A549 treated with RU486 at 1 μM for 4 hours (cell line): ENCODE results near the gene DIP2B. TPM values are rescaled to one million over a fixed set of nuclear protein-coding genes. Genes with fewer than 3 reads are reported as not detected.

Experiments used
- total RNA-seq: library from RNA; stranded (reverse); fragments of 200-300 nt; extraction: Qiagen RNA extraction; gene quantifications from 5 replicates; pipeline ENCODE4 v1.2.3, GENCODE V29; 2022; ENCODE audit warnings: low read depth

DIP2B gene, protein sequence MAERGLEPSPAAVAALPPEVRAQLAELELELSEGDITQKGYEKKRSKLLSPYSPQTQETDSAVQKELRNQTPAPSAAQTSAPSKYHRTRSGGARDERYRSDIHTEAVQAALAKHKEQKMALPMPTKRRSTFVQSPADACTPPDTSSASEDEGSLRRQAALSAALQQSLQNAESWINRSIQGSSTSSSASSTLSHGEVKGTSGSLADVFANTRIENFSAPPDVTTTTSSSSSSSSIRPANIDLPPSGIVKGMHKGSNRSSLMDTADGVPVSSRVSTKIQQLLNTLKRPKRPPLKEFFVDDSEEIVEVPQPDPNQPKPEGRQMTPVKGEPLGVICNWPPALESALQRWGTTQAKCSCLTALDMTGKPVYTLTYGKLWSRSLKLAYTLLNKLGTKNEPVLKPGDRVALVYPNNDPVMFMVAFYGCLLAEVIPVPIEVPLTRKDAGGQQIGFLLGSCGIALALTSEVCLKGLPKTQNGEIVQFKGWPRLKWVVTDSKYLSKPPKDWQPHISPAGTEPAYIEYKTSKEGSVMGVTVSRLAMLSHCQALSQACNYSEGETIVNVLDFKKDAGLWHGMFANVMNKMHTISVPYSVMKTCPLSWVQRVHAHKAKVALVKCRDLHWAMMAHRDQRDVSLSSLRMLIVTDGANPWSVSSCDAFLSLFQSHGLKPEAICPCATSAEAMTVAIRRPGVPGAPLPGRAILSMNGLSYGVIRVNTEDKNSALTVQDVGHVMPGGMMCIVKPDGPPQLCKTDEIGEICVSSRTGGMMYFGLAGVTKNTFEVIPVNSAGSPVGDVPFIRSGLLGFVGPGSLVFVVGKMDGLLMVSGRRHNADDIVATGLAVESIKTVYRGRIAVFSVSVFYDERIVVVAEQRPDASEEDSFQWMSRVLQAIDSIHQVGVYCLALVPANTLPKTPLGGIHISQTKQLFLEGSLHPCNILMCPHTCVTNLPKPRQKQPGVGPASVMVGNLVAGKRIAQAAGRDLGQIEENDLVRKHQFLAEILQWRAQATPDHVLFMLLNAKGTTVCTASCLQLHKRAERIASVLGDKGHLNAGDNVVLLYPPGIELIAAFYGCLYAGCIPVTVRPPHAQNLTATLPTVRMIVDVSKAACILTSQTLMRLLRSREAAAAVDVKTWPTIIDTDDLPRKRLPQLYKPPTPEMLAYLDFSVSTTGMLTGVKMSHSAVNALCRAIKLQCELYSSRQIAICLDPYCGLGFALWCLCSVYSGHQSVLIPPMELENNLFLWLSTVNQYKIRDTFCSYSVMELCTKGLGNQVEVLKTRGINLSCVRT (N-terminal part only)
- total RNA-seq = 15.0 to 18.6 TPM (median 16.9 TPM) in 5 replicates

DNA sequence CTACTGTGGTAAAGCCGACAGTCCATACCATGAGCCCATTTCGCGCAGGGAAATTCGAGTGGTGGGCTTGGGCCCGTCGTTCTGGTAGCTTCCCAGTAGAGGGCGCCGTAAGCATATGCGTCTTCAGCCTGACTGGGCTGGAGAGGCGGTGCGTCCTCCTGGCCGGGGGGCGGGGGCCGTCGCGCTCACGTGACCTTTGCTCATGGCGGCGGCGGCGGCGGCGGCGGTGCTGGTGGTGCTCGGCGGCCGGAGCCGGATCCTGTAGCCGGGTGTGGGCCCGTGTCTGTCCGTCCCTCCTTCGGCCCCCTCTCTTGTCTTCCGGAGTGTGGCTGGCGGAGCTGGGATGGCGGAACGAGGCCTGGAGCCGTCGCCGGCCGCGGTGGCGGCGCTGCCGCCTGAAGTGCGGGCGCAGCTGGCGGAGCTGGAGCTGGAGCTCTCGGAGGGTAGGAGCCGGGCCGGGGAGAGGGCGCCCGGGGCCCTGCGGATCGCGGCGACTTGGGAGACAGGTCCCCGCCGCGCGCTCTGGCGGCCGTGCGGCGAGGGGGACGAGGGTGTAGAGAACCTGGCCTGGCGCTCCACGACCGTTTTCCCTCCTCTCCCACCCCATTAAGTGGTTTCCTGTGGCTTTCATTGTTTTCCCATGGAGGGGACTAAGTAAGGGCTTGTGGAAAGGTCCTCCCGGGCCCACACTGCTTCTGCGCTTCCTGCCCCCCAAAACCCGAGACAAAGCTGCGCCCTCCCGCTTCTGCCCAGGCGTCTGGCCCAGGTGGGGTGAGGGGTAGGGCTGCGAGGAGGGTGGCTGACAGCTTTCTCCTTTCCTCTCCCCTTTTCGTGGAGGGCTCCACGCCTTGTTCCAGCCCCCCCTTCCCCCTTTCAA lies at the start of gene DIP2B:
Gene DIP2B (plus strand): TSS at position 188 of the 877 bp plus-strand sequence. CDS start 156 bp downstream, at position 344.

DNA sequence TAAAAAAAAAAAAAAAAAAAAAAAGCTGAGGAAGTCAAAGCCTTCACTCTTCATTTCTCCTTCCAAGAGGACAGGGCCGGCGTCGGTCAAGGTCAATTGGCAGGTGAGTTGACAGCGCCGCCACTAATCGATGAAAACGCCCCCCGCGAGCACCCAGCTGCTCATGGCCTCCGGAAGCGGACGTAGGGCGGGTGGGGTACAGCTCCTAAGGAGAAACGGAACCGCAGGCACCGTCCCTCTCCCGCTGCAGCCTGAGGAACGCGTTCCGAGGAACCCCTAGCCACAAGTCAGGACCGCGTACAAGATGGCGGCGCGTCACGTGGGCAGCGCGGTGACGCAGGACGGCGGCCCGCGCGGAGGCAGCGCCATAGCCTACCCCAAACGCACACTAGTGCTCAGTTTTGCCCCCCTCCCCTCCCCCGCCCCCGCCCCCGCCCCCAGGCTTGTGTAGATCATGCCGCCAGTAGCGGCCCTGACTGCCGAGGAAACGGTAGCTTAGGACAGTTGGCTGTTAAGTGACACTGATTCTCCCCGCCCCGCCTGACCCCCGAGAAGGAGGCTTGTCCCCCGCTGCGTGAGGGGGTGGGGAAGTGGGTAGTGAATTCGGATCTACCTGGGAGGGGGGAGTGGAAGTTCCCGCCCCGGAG lies 259.0 kb downstream of the DIP2B start, which contains the start of gene ATF1:
Gene ATF1 (plus strand): TSS at position 463 of the 647 bp plus-strand sequence. CDS start 16,045 bp downstream, outside the sequence.

Other genes with a start within 250 kb of the DIP2B start
- gene LIMA1, start 221.5 kb upstream of the DIP2B start, total RNA-seq = 6.0 to 10.7 TPM (median 8.5 TPM) in 5 replicates
- not detected in 5 replicates for gene FAM186A, start 108.4 kb upstream of the DIP2B start, total RNA-seq
- gene LARP4, start 104.1 kb upstream of the DIP2B start, total RNA-seq = 28.5 to 45.8 TPM (median 42.0 TPM) in 5 replicates